ENCODE measurements around the gene SMIM20.

Gene SMIM20

DNA sequence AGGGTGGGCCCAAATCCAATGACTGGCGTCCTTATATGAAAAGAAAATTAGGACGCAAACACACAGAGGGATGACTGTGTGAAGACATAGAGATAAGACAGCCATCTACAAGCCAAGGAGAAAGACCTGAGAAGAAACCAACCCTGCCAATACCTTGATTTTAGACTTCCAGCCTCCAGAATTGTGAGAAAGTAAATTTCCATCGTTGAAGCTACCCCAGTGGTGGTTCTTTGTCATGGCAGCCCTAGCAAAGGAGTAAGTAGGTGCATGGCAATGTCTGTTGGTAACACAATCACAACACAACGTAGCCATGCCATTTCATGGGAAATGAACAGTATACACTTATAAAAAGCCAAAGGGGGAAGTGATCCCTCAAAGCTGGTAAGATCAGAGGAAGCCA is 25.3 kb downstream of the SMIM20 start:
- no peaks in the 10 kb centered on the region for H3F3A ChIP-seq (ENCODE audit: control insufficient read depth, insufficient read depth)
- H4K20me1 ChIP-seq (ENCODE audit: control insufficient read depth, insufficient read depth, low read depth, low read length), result no peaks in the 10 kb centered on the region
- no peak overlapping the region for H3K27ac ChIP-seq (ENCODE audit: low read depth, low read length)
- TF ChIP-seq, protein P1, sequence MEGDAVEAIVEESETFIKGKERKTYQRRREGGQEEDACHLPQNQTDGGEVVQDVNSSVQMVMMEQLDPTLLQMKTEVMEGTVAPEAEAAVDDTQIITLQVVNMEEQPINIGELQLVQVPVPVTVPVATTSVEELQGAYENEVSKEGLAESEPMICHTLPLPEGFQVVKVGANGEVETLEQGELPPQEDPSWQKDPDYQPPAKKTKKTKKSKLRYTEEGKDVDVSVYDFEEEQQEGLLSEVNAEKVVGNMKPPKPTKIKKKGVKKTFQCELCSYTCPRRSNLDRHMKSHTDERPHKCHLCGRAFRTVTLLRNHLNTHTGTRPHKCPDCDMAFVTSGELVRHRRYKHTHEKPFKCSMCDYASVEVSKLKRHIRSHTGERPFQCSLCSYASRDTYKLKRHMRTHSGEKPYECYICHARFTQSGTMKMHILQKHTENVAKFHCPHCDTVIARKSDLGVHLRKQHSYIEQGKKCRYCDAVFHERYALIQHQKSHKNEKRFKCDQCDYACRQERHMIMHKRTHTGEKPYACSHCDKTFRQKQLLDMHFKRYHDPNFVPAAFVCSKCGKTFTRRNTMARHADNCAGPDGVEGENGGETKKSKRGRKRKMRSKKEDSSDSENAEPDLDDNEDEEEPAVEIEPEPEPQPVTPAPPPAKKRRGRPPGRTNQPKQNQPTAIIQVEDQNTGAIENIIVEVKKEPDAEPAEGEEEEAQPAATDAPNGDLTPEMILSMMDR (IDR thresholded peaks at IDR 0.05; ENCODE audit: low read depth, low read length, poor library complexity, severe bottlenecking), result no peak
- no peak for TF ChIP-seq EZH2phosphoT487 (IDR thresholded peaks at IDR 0.05; ENCODE audit: borderline replicate concordance, low read length)
- H3K36me3 ChIP-seq (ENCODE audit: control insufficient read depth, low read length), result no peaks in the 10 kb centered on the region
- H3K79me2 ChIP-seq (ENCODE audit: control insufficient read depth, low read length), result no peaks in the 10 kb centered on the region
- no peak overlapping the region for H3K4me3 ChIP-seq (ENCODE audit: low read length)
- H3K9me2 ChIP-seq (replicated peaks; ENCODE audit: control insufficient read depth, low read length), result no peaks in the 10 kb centered on the region
- H3K9me3 ChIP-seq (ENCODE audit: control insufficient read depth, insufficient read depth, low read length), result no peaks in the 10 kb centered on the region
- no peaks in the 10 kb centered on the region for H3K27me3 ChIP-seq (ENCODE audit: control insufficient read depth, low read length)
- H3K4me1 ChIP-seq (ENCODE audit: control insufficient read depth, low read length), result no peaks in the 10 kb centered on the region
- no peak overlapping the region for H3K4me2 ChIP-seq (ENCODE audit: low read length)

DNA sequence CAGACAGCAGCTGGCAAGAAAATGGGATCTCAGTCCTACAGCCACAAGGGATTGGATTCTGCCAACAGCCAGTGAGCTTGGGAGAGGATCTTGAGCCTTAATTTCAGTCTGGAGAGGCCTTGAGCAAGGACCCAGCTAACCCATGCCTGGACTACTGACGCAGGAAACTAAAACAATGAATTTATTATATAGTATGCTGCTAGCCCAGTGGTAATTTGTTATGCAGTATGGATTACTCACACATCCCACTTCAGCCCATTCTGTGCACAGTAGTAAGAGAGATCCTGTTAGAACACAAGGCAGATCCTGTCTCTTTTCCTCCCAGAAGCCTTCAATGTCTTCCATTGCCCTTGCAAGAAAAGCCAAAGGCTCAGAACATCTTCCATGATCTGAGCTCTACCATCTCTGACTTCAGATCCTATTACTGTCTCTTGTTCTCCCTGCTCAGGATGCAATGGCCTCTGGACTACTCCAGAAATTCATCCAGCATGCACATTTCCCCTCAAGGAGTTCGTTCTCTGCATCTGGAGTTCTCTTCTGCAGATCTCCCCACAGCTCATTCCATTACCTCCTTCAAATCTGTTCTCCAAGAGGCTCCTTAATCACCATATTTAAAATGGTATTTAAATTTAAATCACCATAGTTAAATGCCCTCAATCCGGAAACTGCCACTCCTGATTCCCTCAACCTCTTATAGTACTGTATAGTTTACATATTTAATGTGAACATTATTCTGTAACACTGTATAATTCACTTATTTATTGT is 27.6 kb downstream of the SMIM20 start:
- Histone ChIP-seq H3K36me3 (ENCODE audit: control insufficient read depth, low read length) (no peaks in the 10 kb centered on the region), H3K27ac (ENCODE audit: low read depth, low read length) (no peak overlapping the region), H3K4me2 (ENCODE audit: low read length) (no peak overlapping the region), H3K9me3 (ENCODE audit: control insufficient read depth, insufficient read depth, low read length) (no peaks in the 10 kb centered on the region), H3K79me2 (ENCODE audit: control insufficient read depth, low read length) (no peaks in the 10 kb centered on the region), H3F3A (ENCODE audit: control insufficient read depth, insufficient read depth) (no peaks in the 10 kb centered on the region), H4K20me1 (ENCODE audit: control insufficient read depth, insufficient read depth, low read depth, low read length) (no peaks in the 10 kb centered on the region), H3K4me1 (ENCODE audit: control insufficient read depth, low read length) (no peaks in the 10 kb centered on the region), H3K9me2 (replicated peaks; ENCODE audit: control insufficient read depth, low read length) (no peaks in the 10 kb centered on the region), H3K27me3 (ENCODE audit: control insufficient read depth, low read length) (no peaks in the 10 kb centered on the region), H3K4me3 (ENCODE audit: low read length) (no peak overlapping the region)
- TF ChIP-seq, protein P1 (IDR thresholded peaks at IDR 0.05; ENCODE audit: low read depth, low read length, poor library complexity, severe bottlenecking), result no peak
- TF ChIP-seq EZH2phosphoT487 (IDR thresholded peaks at IDR 0.05; ENCODE audit: borderline replicate concordance, low read length), result no peak

DNA sequence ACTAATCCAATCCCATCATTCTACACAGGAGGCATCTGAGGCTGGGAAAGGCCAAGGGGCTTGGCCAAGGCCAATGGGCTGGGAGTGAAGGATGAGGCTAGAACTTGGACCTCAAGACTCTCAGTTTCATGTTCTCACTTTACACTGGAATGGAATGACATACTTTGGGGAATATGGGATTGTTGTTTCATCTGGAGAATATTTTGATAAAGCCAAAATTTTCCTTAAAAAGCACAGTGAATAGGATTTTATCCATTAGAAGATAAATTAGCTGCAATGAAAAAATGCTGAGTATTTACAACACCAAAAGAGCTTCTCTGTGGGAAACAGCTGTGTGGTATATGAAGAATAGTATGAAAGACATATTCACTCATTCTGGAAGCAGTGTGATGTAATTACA is 29.3 kb downstream of the SMIM20 start:
- Histone ChIP-seq H3K27ac (ENCODE audit: low read depth, low read length) (no peak overlapping the region), H3K79me2 (ENCODE audit: control insufficient read depth, low read length) (no peaks in the 10 kb centered on the region), H3F3A (ENCODE audit: control insufficient read depth, insufficient read depth) (no peaks in the 10 kb centered on the region), H3K9me2 (replicated peaks; ENCODE audit: control insufficient read depth, low read length) (no peaks in the 10 kb centered on the region), H3K36me3 (ENCODE audit: control insufficient read depth, low read length) (no peaks in the 10 kb centered on the region), H3K4me1 (ENCODE audit: control insufficient read depth, low read length) (no peaks in the 10 kb centered on the region), H4K20me1 (ENCODE audit: control insufficient read depth, insufficient read depth, low read depth, low read length) (no peaks in the 10 kb centered on the region), H3K4me3 (ENCODE audit: low read length) (no peak overlapping the region), H3K27me3 (ENCODE audit: control insufficient read depth, low read length) (0 out of 2 replicates have a peak, but pooled peaks cover 4% of the 10 kb centered on the region), H3K4me2 (ENCODE audit: low read length) (no peak overlapping the region), H3K9me3 (ENCODE audit: control insufficient read depth, insufficient read depth, low read length) (no peaks in the 10 kb centered on the region)
- no peak for TF ChIP-seq EZH2phosphoT487 (IDR thresholded peaks at IDR 0.05; ENCODE audit: borderline replicate concordance, low read length)
- TF ChIP-seq, protein P1 (IDR thresholded peaks at IDR 0.05; ENCODE audit: low read depth, low read length, poor library complexity, severe bottlenecking), result no peak

Data from DOHH2 (cell line).